HG02798 (cell line): ENCODE measurements around the gene CSTB.
"Not testable (repeated sequence)": the region's sequence is repeated elsewhere in the genome, so short reads cannot be mapped to it uniquely, and the experiment has no call there.

ENCODE experiments used
- ATAC-seq: cut with Tn5 transposase; IDR thresholded peaks from one replicate; pipeline ENCODE4 v1.9.1; 2021; ENCODE audit warnings: mild to moderate bottlenecking; ENCODE audit not compliant: unreplicated experiment, poor library complexity

Gene CSTB, protein sequence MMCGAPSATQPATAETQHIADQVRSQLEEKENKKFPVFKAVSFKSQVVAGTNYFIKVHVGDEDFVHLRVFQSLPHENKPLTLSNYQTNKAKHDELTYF

DNA sequence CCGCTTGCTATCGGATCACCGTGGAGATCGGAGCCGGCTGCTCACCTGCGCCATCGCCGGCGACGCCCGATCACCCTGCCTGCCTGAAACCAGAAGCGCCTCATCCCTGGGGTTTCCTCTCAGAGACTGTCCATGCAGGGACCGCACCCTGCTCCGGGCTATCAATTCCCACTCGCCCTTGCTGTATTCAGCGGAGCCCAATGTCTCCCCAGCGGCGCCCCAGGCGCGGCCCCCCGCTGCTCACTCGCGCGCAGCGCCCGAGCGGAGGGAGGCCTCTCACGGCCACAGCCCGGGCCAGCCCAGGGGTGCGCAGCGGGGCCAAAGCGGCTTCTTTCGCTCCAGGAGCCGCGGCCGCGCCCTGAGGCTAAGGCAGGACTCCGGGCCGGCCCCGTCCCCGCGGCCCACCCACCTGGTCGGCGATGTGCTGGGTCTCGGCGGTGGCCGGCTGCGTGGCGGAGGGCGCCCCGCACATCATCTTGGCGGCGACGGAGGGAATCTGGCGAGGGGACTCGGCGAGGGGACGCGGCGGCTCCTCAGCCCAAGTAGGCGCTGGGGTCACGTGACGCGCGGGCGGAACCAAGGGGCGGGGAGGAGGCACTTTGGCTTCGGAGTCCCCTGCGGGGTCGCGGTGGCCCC, at the start of gene CSTB:
Gene CSTB, minus strand, starts transcription at position 514 of the 636 bp plus-strand sequence. Its CDS starts 39 bp downstream, at position 475.
- peak; percentile 64 for ATAC-seq

DNA sequence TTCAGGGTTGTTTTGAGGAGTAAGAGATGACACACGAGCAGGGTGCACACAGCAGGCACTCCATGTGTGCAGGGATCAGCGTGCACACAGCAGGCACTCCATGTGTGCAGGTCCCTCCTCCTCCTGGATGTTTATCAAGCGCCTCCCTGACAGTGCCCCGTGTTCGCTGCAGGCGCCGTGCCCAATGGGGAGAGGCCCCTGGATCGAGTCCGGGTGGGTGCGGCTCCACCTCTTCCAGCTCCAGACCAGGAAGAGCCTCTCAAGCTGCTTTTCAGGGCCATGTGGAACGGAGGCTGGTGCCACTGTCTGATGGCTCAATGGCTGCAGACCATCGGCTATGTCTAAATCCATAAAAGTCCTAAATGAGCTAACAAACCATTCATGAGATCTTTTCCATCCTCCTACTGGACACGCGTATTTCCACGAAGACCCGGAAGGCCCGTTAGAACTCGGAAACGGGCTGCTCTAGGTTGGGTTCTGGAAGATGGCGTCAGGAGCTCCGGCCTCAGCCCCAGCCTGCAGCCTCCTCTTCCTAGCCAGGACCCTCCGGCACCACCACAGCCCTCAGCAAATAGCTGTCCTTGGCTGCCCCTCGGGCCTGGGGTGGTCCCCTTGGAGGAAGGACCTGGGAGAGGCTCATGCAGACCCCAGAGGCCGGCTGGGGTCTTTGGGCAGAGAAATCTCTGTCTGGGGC, 49.3 kb upstream of the CSTB start:
- ATAC-seq, result no peak

DNA sequence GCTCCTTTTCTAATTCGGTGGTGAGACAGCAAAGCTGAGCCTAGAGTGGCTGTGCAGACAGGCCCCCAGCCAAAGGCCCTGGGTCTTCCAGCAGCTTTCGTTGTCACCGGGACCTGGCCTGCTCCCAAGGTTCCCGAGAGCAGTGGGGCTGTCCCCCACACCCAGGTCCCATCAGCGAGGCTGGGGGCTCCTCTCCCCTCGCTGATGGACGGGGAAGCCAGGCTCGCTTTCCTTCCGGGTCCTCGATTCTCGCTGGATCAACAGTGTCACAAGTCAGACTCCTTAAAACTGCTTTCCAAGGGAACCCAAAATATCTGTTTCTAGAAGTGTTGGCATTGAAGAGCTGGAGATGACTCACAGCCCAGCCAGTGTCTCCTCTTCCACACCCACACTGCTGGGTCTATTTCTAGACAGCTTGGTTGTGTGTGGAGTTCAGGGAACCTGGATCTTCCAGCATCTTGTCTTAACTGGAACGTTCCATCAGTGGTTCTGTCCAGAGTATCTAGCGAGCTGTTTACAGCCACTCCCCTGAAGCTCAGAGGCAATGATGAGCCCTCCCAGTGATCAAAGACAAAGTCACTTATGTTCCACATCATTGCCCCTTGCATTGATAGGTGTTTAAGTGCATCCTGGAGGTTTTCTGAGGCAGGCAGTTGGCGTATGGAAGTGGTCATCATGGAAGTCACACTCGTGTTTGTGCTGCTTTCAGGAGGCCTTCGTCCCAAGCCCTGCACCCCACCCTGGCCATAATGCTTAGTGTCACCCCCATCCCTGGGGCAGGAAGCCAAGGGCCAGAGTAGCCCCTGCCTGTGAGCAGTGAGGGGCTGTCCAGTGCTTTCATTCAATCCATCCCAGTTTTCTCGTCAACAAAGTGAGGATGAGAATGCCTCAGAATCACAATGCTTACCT, 48.5 kb upstream of the CSTB start:
- ATAC-seq, result no peak

DNA sequence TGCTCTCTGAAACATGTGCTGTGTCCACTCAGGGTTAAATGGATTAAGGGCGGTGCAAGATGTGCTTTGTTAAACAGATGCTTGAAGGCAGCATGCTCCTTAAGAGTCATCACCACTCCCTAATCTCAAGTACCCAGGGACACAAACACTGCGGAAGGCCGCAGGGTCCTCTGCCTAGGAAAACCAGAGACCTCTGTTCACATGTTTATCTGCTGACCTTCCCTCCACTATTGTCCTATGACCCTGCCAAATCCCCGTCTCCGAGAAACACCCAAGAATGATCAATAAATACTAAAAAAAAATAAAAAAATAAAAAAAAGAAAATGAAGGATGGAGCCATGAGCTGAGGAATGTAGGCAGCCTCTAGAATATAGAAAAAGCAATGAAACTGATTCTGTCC, 46.6 kb upstream of the CSTB start:
- ATAC-seq, result not testable (repeated sequence)

DNA sequence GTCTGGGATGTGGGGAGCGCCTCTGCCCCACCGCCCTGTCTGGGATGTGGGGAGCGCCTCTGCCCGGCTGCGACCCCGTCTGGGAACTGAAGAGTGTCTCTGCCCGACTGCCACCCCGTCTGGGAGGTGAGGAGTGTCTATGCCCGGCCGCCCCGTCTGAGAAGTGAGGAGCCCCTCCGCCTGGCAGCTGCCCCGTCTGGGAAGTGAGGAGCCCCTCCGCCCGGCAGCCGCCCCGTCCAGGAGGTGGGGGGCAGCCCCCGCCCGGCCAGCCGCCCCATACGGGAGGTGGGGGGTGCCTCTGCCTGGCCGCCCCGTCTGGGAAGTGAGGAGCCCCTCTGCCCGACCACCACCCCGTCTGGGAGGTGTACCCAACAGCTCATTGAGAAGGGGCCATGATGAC, 46.1 kb upstream of the CSTB start:
- not testable (repeated sequence) for ATAC-seq

DNA sequence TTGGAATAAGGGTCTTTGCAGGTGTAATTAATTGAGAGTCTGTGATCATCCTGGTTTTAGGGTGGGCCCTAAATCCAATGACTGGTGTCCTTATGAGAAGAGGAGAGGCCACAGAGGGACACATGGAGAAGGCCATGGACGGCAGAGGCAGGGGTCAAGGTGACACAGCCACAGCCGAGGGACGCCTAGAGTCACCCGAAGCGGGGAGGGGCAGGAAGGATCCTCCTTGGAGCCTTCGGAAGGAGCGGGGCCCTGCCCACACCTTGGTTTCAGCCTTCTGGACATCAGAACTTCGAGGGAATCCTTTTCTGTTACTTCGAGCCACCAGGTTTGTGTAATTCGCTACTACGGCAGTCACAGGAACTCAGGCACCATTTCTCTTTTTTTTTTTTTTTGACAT, 44.4 kb upstream of the CSTB start:
- ATAC-seq, result no peak

DNA sequence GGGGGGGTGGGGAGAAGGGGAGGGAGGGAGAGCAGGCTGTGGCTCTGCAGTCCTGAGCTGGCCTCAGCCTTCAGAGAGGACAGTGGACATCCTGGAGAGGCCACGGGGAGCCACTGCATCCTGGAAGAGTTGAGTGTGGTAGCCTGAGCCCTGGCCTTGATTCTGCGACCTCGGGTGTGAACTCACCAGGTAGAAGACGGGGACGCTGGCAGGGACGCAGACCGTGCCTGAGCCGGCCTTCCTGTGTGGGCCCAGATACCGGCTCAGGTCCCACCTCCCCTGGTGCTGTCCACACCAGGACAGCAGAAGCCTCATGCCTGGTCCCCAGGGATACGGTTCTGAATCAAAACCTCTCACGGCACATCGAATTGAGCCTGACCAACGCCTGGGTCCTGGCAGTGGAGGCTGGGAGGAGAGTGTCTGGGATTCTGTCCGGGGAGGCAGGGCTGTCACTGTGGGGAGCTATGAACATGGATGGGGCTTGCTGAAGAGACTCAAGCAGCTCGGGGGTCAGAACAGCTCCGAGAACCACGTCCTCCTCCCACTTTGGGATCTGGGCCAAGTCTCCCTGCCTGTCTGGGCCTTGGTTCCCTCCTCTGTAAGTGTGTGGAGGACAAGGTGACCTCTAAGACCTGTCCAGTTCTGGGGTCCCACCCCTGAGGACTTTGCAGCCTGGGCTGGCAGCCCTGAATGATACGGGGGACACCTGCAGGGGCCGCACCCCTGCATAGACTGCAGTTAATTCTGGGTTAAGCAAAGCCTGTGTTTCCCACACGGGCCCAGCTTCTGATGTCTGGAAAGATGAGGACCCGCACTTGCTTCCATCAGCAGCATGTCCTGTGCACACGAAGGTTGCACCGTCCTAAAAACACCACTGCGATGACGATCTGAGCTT, 43.6 kb upstream of the CSTB start:
- ATAC-seq, result no peak

DNA sequence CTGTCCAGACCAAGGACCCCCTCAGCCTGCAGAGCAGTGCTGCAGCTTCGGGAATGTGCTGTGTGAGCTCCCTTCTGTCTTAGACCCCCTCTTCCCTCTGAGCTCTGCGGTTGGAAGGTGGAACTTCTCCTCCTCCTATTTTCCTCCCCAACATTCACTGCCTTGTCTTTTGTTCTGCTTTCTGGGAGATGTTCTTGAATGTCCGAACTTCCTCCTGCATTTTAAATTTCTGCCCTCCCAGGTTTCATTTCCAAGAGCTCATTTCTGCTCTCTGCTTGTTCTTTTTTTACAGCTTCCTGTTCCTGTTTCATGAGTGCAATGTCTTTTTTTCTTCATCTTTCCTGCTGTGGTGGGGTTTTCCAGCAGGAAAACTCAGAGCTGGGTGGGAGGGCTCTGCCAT, 42.6 kb upstream of the CSTB start:
- ATAC-seq, result no peak

DNA sequence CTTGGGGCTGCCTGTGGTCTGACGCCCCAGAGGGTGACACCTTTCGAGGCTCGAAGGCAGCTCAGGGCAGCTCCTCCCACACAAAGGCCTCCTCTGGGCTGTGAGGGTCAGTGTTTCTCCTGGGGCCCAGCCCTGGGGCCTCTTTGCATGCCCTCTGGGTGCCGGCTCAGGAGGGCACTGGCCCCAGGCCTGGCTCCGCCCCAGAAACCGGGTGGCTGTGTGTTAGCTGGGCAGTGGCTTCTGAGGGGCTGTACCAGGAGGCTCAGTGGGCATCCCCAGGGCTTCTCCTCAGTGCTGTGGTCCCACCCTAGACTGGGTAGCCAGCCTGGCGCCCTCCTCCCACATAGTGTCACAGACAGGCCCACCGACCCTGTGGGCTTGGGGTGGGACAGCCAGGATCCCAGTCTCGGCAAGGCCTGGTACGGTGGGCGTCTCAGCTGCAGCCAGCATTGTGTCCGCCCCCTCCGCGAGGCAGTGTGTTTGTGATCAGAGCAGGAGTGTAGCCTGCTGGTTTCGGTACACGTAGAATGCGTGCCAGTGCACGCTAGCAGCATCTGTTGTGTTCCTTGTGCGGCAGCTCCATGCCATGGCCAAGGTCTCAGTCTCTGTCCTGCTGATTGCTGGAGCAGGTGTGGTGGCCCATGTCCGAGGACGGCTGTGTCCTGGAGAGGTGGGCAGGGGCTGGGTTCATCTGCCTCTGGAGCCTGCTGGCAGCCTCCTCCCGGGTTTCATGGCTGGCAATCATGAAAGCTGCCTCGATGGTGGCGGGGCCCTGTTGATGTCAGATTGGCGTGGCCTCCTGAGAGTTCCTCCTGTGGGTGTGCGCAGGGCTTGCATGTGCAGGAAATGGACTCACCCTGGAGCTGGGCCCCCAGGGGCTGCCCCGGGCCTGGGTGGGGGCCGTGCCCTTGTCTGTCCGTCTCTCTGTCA, 41.3 kb upstream of the CSTB start:
- no peak for ATAC-seq

DNA sequence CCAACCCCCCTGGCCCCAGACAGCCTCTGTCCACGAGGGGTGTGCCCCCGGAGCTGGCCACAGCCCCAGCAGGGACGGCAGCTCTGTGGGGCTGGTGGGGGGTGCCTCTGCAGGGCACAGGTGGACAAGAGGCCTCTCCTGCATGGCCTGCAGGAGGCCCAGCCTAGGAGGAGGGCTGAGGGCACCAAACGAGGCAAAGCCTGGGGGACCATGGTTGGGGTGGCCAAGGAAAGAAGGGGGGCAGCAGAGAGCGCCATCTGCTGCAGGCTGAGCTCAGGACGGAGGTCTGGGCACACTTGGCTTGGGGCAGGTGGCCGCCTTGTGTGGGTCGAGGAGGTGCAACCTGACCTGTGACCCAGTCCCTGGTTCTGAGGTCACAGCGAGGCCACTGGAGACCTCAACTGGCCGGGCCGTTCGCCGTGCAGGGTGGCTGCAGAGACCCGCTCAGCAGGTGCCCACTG, 40.5 kb upstream of the CSTB start:
- no peak for ATAC-seq

DNA sequence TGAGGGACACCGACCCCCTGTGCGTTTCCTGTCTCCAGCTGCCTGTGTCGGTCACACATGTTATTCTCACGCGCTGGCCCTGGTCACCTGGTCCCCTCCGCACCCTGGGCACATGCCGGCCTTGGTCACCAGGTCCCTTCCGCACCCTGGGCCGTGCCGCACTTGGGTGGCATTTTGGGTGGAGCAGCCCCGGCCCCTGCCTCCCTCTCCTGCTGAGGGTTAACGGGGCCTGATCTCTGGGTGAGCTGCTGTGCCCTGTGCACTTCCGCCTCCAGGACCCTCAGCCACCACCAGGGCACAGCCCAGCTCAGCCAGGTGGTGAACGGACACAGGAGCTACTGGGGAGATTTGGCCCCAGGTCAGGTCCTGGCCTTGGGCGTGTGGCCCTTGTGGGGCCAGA, 39.9 kb upstream of the CSTB start:
- no peak for ATAC-seq

DNA sequence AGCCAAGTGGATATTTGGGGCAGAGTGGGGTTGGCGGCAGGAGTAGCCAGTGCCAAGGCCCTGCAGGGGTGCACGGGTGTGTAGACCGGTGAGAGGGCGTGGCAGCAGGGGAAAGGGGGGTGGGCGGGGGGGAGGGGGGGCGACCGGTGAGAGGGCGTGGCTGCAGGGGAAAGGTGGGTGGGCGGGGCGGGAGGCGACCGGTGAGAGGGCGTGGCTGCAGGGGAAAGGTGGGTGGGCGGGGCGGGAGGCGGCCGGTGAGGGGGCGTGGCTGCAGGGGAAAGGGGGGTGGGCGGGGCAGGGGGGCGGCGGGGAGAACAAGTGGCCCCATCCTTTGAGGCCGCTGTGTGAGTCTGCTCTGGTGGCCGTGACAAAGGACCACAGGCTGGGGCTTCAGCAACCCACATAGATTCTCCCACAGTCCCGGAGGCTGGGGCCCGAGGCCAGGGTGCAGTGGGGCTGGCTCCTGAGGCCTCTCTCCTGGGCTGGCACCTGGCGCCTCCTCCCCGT, 39.1 kb upstream of the CSTB start:
- ATAC-seq, result no peak

DNA sequence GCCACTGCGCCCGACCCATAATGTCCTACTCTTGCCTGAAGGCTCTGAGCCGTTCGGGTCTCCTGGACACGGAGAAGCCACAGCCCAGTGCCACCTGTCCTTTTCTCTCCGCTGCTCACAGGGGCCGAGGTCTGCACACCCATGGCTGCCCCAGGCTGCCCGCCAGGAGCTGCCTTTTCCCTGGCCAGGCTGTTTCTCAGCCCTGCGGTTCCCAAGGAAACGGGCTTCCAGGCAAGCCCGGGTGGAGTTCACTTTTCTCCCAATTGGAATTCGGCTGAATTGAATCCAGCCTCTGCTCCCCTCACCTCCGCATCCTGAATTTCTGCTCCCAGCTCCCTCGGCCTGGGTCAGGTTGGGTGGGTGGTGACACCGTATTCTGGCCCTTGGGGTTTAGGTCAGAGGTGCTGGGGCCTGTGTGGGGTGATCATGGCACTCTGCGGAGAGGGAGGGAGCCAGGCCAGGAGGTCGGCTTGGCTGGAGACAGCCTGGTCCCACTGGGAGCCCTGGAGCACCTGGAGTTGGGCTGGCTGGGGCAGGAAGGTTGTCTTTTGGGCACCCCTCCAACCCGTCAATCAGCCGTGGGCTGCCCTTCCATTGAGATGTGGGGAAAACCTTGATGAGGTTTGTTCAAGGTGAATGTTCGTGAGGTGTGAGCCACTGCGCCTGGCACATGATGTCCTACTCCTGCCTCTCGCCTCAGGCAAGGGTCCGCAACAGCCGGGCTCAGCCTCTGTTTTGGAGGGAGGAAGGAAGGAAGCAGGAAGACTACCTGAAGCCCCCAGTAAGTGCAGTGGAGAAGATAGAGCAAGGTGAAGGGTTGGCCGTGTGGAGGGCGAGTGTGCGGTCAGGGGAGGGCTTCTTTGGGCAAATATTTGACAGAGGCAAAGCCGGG, 38.4 kb upstream of the CSTB start:
- ATAC-seq, result no peak

DNA sequence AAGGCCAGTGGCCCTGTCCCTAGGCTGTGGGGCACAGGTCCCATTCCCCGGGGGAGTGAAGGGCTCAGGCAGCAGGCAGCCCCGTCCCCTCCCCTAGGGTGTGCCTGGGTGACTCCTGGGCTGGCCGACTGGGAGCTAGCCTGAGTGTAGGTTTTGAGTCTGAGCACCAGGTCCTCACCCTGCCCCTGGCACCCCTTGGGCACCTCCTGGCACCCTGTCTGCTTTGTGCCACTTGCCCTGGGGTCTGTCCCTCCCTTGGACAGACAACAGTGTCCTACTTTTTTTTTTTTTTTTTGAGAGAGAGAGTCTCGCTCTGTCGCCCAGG, 37.5 kb upstream of the CSTB start:
- no peak for ATAC-seq

DNA sequence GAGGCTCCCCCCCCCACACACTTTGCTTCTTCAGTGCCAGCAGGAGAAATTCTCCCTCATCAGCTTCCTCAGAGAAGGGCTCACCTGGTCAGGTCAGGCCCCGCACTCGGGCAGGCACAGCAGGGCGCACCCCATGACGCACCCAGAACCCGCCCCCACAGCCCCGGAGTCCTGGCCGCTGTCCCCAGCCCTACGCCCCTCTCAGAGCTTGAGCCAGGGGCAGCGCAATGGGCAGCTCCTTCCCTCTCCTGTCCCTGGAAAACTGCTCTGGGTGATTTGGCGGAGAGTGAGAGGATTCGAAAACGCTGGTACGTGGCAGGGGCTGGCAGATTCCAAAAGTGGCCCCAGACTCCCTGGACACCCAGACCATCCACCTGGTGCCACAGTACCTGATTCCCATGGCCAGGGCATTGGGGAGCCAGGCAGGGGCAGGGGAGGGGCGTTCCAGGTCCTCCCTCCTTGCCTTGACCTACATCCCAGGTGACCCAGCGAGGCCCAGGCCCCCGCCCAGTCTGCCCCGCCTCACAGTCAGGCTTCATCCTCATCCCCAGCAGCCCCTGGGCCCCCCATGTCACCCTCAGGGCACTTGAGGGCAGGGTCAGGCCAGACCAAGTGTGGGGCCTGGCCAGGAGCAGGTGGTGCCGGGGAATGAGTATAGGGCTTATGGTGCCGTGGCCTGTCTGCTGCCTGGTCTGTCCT, 37.0 kb upstream of the CSTB start:
- ATAC-seq, result no peak

DNA sequence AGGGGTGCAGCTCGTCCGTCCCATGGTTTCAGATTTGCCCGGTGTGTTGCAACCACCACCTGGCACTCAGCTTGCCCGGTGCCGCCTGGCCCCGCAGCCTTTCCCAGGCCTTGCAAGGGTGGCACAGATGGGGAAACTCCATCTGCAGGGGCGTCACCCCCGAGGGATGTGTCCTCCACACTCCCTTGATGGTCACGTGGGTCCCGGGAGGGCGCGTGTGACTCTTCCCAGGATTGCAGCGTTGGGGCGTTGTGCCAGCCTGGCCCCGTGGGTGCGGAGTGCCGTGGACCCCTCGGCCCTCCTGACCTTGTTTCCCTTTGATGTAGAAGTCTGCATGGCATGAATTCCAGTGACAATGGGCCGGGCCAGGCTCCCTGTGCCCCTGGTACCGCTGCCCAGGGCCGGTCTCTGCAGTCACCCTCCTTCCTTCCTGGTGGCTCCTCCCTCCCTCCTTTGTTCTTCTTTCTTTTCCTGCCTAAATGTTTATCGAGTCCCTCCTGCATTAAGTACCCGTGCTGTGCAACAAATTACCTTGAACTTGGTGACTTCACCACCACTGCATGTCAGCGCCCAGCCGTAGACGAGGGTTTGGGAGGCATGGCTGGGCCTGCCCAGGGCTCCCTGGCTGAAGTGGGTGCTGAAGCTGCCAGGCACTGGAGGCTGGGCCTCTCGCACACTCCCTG, 36.2 kb upstream of the CSTB start:
- ATAC-seq, result no peak
